GM18526 (cell line): ENCODE data around the gene L3MBTL4.

ENCODE experiments used
- POLR2A ChIP-seq: IDR thresholded peaks from 3 replicates; pipeline ENCODE4 v1.6.1; 2011; ENCODE audit not compliant: insufficient read length; ENCODE audit errors: extremely low read depth

The L3MBTL4 gene

DNA sequence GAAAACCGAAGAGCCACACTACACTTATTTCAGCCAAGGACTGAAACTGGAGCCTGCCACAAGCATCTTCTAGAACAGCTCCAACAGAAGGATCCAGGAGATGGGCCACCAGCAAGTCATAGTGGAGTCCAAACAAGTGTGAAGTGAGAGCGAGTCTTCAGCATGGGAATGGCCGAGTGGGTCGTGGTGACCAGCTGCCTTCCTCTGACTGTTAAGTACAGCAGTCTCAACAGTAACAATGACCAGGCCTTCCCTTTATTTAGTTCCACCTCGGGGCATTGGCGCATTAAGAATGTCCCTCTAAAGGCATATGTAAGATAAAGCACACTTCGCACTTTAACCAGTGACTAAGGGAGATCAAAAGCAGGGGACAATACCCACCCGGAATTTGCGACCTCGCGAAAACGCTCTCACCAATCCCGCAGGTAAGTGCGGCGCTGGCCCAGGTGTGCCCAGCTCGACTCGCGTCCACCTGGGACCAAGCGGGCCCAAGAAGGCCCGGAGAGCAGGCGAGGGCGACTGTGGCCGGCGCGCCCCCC lies 1.1 kb downstream of the L3MBTL4 start:
- TF ChIP-seq POLR2A = no peak

GRCh38 chr18:6412933-6413472 lies 1.7 kb downstream of the L3MBTL4 start:
- no peak for TF ChIP-seq POLR2A

- TF ChIP-seq POLR2A = no peak
Measured at GRCh38 chr18:6411382-6411781, 3.3 kb downstream of the L3MBTL4 start.

GRCh38 chr18:6409933-6410332 lies 4.8 kb downstream of the L3MBTL4 start:
- TF ChIP-seq POLR2A = no peak

DNA sequence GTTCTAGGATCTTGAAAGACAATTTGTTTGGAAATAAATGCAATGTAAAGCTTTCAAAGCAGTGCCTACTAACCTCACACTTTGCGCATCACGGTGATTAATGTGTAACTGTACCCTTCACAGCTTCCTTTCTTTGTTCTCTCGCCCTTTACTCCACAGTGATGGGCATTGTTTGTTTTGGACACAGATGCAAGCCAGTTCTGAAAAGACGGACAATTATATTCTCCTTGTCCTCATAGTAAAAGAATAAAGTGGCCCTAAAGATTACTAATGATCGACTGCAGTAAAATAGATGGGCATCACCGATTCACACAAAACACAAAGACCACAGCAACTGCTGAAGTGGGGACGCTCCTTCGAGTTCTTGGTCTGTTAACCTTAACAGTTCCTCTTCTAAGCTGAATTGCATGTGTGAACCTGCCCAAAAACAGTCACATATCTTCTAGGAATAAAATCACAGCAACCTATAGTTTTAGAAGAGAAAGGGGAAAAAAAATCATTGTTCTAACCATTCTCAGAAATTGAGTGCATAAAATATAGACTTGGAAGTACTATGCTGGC lies 7.7 kb downstream of the L3MBTL4 start:
- no peak for TF ChIP-seq POLR2A

GRCh38 chr18:6406075-6406909 lies 8.4 kb downstream of the L3MBTL4 start:
- no peak for TF ChIP-seq POLR2A

DNA sequence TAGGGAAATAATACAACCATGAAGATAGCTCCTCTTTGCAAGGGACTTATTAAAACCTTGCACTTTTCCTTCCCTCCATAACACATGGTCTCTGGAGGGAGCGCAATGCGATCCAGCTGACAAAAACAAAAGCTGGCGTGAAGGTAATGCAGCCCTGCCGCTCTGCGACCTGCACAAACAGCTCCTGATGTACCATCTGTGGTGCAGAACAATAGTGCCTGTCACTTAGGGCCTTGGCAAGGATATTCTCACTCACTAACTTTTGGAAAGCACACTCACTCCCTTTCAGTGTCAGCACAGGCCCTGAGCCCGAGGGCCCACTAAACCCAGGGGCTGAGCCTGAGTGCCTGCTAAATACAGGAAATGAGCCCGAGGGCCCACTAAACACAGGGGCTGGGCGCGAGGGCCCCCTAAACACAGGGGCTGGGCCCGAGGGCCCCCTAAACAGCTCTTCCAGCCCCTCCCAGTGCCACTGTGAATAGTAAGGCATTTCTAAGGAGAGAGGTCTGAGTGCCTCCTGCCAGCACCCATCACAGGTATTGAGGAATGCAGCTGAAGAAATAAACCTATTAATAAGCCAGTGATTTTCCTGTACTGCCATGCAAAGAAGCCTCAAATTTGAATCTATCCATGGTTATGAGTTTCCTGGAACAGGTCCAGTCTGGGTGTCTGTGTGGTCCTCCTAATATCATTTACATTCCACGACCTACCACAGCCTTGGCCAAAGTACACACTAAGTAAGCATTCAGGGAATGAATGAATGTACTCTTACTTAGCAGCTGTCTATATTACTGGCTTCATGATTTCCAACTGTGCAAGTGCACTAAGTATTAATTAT lies 9.3 kb downstream of the L3MBTL4 start:
- TF ChIP-seq POLR2A = no peak

DNA sequence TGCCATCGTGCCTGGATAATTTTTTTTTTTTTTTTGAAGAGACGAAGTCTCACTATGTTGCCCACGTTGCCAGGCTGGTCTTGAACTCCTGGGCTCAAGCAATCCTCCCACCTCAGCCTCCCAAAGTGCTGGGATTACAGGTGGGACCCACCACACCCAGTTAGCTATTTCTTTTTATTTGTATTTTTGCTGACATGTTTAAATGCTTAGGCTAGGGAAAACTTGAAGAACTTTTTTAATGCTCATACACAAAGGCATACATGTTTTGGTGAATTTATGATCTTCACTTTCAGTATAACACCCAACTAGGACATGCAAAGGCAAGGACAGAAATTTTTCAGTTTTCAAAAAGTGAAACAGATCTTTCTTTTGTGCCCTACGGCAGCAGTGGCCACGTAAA lies 9.9 kb downstream of the L3MBTL4 start:
- TF ChIP-seq POLR2A = no peak

DNA sequence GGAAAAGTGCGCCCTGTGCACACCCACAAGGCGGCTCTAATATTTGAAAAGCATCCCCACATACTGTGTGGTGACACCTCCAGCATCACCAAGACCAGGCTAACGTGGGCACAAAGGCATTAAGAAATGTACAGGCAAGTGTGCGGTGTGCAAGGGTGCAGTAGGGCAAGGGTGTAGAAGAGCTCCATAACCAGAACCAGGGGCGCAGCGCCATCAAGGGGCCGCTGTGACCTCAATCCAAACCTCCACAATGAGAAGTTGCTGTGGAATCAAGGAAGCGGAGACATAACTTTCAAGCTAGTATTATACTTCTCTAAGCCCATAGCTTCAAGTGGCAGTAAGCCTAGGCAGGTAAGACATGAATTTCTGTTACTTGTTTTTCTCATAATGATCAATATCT lies 13.0 kb downstream of the L3MBTL4 start:
- no peak for TF ChIP-seq POLR2A

DNA sequence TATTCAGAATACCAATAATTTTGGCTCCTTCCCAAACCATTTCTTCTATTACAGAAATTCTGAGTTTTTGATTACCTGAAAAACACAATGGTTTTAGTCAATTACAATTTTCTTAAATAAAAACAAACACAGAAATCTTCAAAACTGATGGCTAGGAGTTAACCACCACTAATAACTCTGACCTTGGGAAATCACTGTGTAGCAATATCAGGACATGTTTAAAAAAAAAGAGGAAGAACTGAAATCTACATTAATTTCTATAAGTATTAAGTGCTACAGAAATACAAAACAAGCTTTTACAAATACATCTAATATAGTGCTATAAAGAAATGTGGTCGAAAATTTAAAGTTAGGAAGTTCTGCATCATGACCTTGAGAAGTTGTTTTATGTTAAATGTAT lies 14.9 kb downstream of the L3MBTL4 start:
- TF ChIP-seq POLR2A = no peak

DNA sequence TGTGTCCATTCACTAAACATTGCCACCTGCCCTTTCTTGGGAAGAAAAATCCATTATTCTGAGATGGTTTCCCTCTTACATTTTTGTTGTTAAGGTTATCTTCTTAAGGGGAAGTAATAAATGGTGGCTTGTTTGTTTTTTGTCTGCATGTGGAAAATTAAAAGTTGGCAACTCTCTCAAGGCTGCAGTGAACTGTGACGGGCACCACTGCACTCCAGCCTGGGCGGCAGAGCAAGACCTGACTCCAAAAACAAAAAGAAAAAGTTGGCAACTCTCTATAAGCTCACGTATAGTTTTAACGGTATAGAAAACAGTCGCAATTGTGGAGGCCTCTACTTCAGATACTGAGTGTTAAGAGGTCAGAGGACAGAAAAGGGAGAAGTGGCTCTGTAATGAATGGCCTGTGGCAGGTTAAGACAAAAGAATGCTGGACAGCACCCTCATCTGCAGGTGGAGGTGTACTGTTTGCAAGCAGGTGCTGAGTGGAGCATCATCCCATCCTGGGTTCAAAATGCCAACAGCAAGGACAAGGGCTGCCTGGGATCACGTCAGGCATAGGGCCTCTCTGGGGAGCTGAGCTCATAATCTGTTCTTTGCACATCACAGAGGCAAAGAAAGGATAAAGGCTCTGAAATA lies 16.7 kb downstream of the L3MBTL4 start:
- no peak for TF ChIP-seq POLR2A

DNA sequence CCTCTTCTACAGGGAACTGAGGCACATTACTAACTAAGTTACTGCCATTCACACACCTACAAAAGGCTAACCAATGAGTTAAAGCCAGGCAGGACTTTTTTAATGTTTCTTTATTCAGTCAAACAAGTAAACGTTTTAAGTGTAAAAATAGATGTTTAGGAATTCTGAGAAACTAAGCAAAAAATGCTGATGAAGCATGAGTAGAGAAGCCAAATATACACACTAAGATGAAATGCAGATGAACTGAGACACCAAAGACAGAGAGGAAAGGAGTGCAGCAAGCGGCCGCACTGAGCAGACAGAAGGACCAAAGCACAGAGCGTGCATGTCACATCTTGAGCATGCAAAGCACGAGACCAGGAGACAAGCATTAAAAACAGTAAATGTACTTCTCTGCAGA lies 17.9 kb downstream of the L3MBTL4 start:
- no peak for TF ChIP-seq POLR2A

DNA sequence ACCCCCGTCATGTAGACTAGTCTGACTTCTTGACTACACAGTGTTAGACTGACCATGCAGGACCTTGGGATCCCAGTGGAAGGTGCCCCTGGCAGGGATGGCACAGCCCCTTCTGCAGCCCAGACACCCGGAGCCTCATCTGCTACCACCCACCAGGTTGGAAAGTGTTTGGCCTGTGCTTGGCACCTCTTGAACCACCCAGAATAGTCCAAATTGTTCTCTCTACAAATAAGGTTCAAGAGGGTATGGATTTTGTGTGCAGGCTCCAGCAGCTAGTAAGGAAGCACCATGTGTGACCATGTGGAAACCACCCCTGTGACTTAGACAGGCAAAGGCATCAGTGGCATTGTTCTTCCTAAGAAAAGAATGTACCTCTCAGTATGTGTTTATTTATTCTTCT lies 18.4 kb downstream of the L3MBTL4 start:
- no peak for TF ChIP-seq POLR2A

DNA sequence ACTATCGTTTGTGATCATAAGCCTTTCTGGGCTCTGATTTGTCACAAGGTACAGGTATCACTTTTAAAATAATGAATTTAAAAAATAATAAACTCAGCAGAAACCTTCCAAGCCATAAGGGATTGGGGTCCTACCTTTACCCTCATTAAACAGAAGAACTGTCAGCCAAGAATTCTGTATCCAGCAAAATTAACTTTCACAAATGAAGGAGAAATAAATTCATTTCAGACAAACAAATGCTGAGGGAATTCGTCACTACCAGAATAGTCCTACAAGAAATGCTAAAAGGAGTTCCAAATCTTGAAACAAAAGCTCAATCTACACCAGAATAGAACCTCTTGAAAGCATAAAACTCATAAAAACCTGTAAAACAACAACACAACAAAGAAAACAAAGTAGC lies 25.7 kb downstream of the L3MBTL4 start:
- TF ChIP-seq POLR2A = no peak

GRCh38 chr18:6382963-6383362 lies 31.7 kb downstream of the L3MBTL4 start:
- no peak for TF ChIP-seq POLR2A

- TF ChIP-seq POLR2A = no peak
Measured at GRCh38 chr18:6376433-6377229, 38.1 kb downstream of the L3MBTL4 start.
